IPS-20b (cell line): ENCODE measurements around the gene RTN4RL1.

ENCODE experiments used
- H3K27ac ChIP-seq: one replicate; pipeline ENCODE4 v1.5.1; 2013; ENCODE audit warnings: low read length
- H3K27me3 ChIP-seq: 2 replicates; pipeline ENCODE4 v1.6.1; 2013; ENCODE audit warnings: mild to moderate bottlenecking, low read length, inconsistent platforms; ENCODE audit not compliant: insufficient read depth
- H3K36me3 ChIP-seq: 2 replicates; pipeline ENCODE4 v1.6.1; 2013; ENCODE audit warnings: low read depth, mild to moderate bottlenecking, inconsistent platforms, low read length, moderate library complexity; ENCODE audit not compliant: insufficient read depth
- H3K4me1 ChIP-seq: 2 replicates; pipeline ENCODE4 v1.6.1; 2013; ENCODE audit warnings: mild to moderate bottlenecking, control low read depth, inconsistent platforms, low read length, moderate library complexity; ENCODE audit not compliant: insufficient read depth
- H3K4me3 ChIP-seq: 2 replicates; pipeline ENCODE4 v1.5.1; 2013; ENCODE audit warnings: mild to moderate bottlenecking, low read length, inconsistent platforms
- H3K9ac ChIP-seq: 2 replicates; pipeline ENCODE4 v1.6.1; 2013; ENCODE audit warnings: low read depth, mild to moderate bottlenecking, inconsistent platforms, low read length, moderate library complexity
- H3K9me3 ChIP-seq: 2 replicates; pipeline ENCODE4 v1.6.1; 2013; ENCODE audit warnings: mild to moderate bottlenecking, low read depth, low read length, inconsistent platforms; ENCODE audit not compliant: insufficient read depth

RTN4RL1 gene

GRCh38 chr17:2051933-2052559 lies 26.9 kb upstream of the RTN4RL1 start:
- H3K4me3 ChIP-seq, result no peak overlapping the region
- H3K27me3 ChIP-seq, result peaks cover 91% of the 10 kb centered on the region
- H3K4me1 ChIP-seq, result no peaks in the 10 kb centered on the region; the same call in 1 of the 2 replicates
- no peak overlapping the region for H3K27ac ChIP-seq
- no peak overlapping the region for H3K9ac ChIP-seq
- H3K36me3 ChIP-seq, result no peaks in the 10 kb centered on the region
- no peaks in the 10 kb centered on the region for H3K9me3 ChIP-seq

DNA sequence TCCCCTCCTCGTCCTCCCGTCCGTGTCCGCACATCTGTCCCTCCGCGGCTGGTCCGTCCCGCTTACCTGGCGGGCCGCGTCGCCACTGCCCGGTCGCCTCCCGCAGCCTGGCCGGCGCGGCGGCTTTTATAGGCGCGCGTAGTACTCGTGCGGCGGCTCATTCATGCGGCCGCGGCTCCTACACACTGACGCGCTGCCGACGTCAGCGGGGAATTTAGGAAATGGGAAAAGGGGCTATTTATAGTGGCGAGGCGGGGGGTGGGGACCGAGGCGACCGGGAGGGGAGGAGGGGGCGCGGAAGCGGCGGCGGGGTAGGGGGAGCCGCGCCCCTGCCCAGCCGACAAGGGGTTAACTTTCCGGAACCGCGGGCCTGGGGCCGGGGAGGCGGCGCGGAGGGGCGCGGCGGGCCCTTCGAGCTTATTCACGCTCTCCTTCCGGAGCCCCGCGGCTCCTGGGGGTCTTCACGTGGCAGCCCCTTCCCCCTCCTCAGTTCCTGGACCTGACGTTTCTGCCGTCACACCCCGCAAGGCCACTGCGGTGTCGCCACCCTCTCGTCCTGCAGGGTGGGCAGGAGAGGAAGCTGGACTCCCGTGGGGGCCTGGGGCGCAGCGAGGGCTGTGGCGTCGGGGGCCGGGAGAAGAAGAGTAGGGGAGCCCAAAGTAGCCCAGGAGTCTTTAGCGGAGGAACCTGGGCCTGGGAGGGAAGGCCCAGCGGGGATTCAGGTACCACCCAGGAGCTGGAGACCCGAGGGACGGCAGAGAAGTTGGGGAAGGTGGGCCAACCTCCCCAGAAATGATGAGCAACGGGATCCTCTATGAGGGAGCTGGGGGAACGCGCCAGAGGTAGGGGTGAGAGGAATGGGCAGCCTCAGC lies 26.2 kb upstream of the RTN4RL1 start:
- no peaks in the 10 kb centered on the region for H3K9me3 ChIP-seq
- no peaks in the 10 kb centered on the region for H3K36me3 ChIP-seq
- H3K4me3 ChIP-seq, result no peak overlapping the region
- no peaks in the 10 kb centered on the region; the same call in 1 of the 2 replicates for H3K4me1 ChIP-seq
- H3K27ac ChIP-seq, result no peak overlapping the region
- peaks cover 85% of the 10 kb centered on the region for H3K27me3 ChIP-seq
- no peak overlapping the region for H3K9ac ChIP-seq

- Histone ChIP-seq H3K9me3 (no peaks in the 10 kb centered on the region), H3K36me3 (no peaks in the 10 kb centered on the region), H3K9ac (no peak overlapping the region), H3K4me3 (no peak overlapping the region; the same call in 1 of the 2 replicates), H3K4me1 (no peaks in the 10 kb centered on the region; the same call in 1 of the 2 replicates), H3K27ac (no peak overlapping the region), H3K27me3 (peaks cover 77% of the 10 kb centered on the region)
Observed at GRCh38 chr17:2050300-2051060, 25.3 kb upstream of the RTN4RL1 start.

GRCh38 chr17:2049333-2050299 lies 24.5 kb upstream of the RTN4RL1 start:
- no peaks in the 10 kb centered on the region for H3K36me3 ChIP-seq
- peak overlapping the region; percentile 36; the same call in 1 of the 2 replicates for H3K4me3 ChIP-seq
- no peaks in the 10 kb centered on the region; the same call in 1 of the 2 replicates for H3K4me1 ChIP-seq
- no peaks in the 10 kb centered on the region for H3K9me3 ChIP-seq
- no peak overlapping the region for H3K9ac ChIP-seq
- H3K27me3 ChIP-seq, result peaks cover 68% of the 10 kb centered on the region
- no peak overlapping the region for H3K27ac ChIP-seq

GRCh38 chr17:2048805-2049204 lies 23.7 kb upstream of the RTN4RL1 start:
- H3K36me3 ChIP-seq, result peaks cover 3% of the 10 kb centered on the region; the same call in 1 of the 2 replicates
- no peak overlapping the region for H3K27ac ChIP-seq
- H3K9ac ChIP-seq, result no peak overlapping the region
- H3K9me3 ChIP-seq, result no peaks in the 10 kb centered on the region
- H3K27me3 ChIP-seq, result peaks cover 60% of the 10 kb centered on the region
- no peaks in the 10 kb centered on the region for H3K4me1 ChIP-seq
- no peak overlapping the region for H3K4me3 ChIP-seq

GRCh38 chr17:2047590-2047989 lies 22.5 kb upstream of the RTN4RL1 start:
- Histone ChIP-seq H3K9ac (no peak overlapping the region), H3K4me1 (no peaks in the 10 kb centered on the region), H3K9me3 (no peaks in the 10 kb centered on the region), H3K36me3 (peaks cover 11% of the 10 kb centered on the region), H3K27ac (no peak overlapping the region), H3K27me3 (peaks cover 49% of the 10 kb centered on the region), H3K4me3 (no peak overlapping the region)

- no peaks in the 10 kb centered on the region for H3K9me3 ChIP-seq
- peaks cover 22% of the 10 kb centered on the region for H3K27me3 ChIP-seq
- H3K4me3 ChIP-seq, result no peak overlapping the region
- no peak overlapping the region for H3K27ac ChIP-seq
- H3K36me3 ChIP-seq, result peaks cover 11% of the 10 kb centered on the region
- H3K4me1 ChIP-seq, result no peaks in the 10 kb centered on the region
- H3K9ac ChIP-seq, result no peak overlapping the region
Observed at GRCh38 chr17:2044263-2044894, 19.2 kb upstream of the RTN4RL1 start.

DNA sequence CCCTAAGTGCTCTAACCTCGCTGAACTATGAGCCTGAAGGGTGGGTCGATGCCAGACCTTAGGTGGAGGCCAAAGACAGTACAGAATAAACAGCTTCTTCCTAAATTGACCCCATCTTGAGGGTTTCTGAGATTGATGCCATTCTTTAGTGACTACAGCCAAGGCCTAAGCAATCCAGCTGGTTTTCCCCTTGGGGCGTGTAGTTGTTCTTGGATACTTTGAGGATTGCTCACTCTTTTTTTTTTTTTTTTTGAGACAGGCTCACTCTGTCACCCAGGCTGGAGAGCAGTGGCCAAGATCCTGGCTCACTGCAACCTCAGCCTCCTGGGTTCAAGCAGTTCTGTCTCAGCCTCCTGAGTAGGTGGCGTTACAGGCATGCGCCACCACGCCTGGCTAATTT lies 18.7 kb upstream of the RTN4RL1 start:
- no peaks in the 10 kb centered on the region for H3K4me1 ChIP-seq
- no peaks in the 10 kb centered on the region for H3K9me3 ChIP-seq
- H3K4me3 ChIP-seq, result no peak overlapping the region
- H3K27me3 ChIP-seq, result peaks cover 16% of the 10 kb centered on the region
- no peak overlapping the region for H3K9ac ChIP-seq
- H3K27ac ChIP-seq, result no peak overlapping the region
- H3K36me3 ChIP-seq, result peaks cover 11% of the 10 kb centered on the region

- Histone ChIP-seq H3K27me3 (peaks cover 7% of the 10 kb centered on the region), H3K4me1 (no peaks in the 10 kb centered on the region), H3K36me3 (peaks cover 11% of the 10 kb centered on the region), H3K27ac (no peak overlapping the region), H3K9me3 (no peaks in the 10 kb centered on the region), H3K4me3 (peak overlapping the region; percentile 78; the same call in 1 of the 2 replicates), H3K9ac (peak overlapping the region; percentile 78; the same call in 1 of the 2 replicates)
Observed at GRCh38 chr17:2042933-2043332, 17.8 kb upstream of the RTN4RL1 start.

DNA sequence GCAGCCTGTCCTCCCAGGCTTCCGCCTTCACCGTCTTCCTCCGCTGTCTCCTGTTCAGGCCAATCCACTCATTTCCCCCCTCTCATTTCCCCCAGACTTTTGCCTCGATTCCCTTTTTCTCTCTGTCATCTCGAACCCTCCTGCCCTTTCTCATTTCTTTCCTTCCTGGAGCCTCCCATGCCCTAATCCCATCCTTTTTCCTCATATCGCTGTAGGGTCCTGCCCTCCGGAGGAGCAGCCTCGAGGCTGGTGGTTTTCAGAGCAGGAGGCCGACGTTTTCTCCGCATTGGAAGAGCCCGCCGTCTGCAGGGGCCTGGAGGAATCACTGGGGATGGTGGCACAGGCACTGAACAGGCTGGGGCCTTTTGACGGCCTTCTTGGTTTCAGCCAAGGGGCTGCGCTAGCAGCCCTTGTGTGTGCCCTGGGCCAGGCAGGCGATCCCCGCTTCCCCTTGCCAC lies 17.3 kb upstream of the RTN4RL1 start:
- no peak overlapping the region for H3K27ac ChIP-seq
- peak overlapping the region; percentile 78 for H3K9ac ChIP-seq
- H3K4me3 ChIP-seq, result peak overlapping the region; percentile 78
- H3K9me3 ChIP-seq, result no peaks in the 10 kb centered on the region
- H3K27me3 ChIP-seq, result peaks cover 2% of the 10 kb centered on the region
- peaks cover 15% of the 10 kb centered on the region for H3K36me3 ChIP-seq
- H3K4me1 ChIP-seq, result no peaks in the 10 kb centered on the region
